ENCODE data around the gene MERTK. TPM values are rescaled to one million over a fixed set of nuclear protein-coding genes. Genes with fewer than 3 reads are reported as not detected.
A peak's percentile ranks its signal among the peaks of the same experiment; 100 is the strongest.

Gene MERTK
- total and polyA plus RNA-seq, 9 donors: 8.3 to 21.9 (median 13.7) TPM

DNA sequence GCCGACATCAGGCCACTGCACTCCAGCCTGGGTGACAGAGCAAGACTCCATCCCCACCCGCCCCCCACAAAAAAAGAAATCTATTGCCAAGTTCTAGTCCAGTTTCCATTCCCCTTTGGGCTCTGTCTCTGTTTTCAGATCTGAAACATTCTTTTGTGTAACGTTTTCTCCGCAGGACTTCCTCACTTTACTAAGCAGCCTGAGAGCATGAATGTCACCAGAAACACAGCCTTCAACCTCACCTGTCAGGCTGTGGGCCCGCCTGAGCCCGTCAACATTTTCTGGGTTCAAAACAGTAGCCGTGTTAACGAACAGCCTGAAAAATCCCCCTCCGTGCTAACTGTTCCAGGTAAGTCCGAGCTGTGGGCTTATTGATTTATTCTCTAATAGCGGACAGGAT lies 48.8 kb downstream of the MERTK start:
- DNase-seq: no peak

DNA sequence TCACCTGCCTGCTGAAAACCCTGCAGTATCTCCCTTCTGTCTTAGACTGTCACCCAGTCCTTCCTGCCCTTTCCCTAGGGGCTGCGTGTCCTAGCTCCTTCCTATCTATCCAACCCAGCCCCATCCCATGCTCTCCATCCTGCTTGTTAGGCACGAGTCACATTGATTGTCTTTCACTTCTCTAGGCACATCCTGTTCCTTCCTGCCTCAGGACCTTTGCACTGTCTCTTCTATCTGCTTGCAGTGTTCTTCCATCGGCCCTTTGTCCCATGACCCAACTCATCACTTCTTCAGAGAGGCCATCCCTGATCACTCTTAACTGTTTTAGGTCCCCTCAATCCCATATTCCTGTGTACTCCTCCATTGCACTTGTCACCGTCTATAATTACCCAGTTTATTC lies 50.4 kb downstream of the MERTK start:
- 95 to 97% (median 96%) methylated on average over 4 of the region's 4 CpGs for WGBS, 3 donors
- peaks cover 10% of the 10 kb centered on the region for H3K4me1 ChIP-seq (ENCODE audit: insufficient read depth)
- no peak overlapping the region for H3K27ac ChIP-seq
- intact Hi-C loops (cut with DNase I): no loop called here
- H3K4me3 ChIP-seq: no peak overlapping the region
- no peaks in the 10 kb centered on the region for H3K9me3 ChIP-seq
- DNase-seq: no peak
- H3K27me3 ChIP-seq: no peaks in the 10 kb centered on the region
- no peak for TF ChIP-seq EP300 (IDR thresholded peaks at IDR 0.05)
- TF ChIP-seq, protein P1, sequence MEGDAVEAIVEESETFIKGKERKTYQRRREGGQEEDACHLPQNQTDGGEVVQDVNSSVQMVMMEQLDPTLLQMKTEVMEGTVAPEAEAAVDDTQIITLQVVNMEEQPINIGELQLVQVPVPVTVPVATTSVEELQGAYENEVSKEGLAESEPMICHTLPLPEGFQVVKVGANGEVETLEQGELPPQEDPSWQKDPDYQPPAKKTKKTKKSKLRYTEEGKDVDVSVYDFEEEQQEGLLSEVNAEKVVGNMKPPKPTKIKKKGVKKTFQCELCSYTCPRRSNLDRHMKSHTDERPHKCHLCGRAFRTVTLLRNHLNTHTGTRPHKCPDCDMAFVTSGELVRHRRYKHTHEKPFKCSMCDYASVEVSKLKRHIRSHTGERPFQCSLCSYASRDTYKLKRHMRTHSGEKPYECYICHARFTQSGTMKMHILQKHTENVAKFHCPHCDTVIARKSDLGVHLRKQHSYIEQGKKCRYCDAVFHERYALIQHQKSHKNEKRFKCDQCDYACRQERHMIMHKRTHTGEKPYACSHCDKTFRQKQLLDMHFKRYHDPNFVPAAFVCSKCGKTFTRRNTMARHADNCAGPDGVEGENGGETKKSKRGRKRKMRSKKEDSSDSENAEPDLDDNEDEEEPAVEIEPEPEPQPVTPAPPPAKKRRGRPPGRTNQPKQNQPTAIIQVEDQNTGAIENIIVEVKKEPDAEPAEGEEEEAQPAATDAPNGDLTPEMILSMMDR (IDR thresholded peaks at IDR 0.05): no peak
- TF ChIP-seq POLR2A (IDR thresholded peaks at IDR 0.05): no peak
- no peaks in the 10 kb centered on the region for H3K36me3 ChIP-seq

More for the DNA sequence above, 48.8 kb downstream of the MERTK start:
- no peak overlapping the region for H3K4me3 ChIP-seq
- H3K36me3 ChIP-seq: no peaks in the 10 kb centered on the region
- TF ChIP-seq, protein P1 (IDR thresholded peaks at IDR 0.05): no peak
- TF ChIP-seq EP300 (IDR thresholded peaks at IDR 0.05): no peak
- no peak for TF ChIP-seq POLR2A (IDR thresholded peaks at IDR 0.05)
- WGBS, 3 donors: 83 to 93% (median 91%) methylated on average over 11 of the region's 11 CpGs
- intact Hi-C loops (cut with DNase I): no loop called here
- no peaks in the 10 kb centered on the region for H3K27me3 ChIP-seq
- no peaks in the 10 kb centered on the region for H3K9me3 ChIP-seq
- peak overlapping the region; percentile 73 to 79 for H3K27ac ChIP-seq
- H3K4me1 ChIP-seq (ENCODE audit: insufficient read depth): peaks cover 10% of the 10 kb centered on the region

DNA sequence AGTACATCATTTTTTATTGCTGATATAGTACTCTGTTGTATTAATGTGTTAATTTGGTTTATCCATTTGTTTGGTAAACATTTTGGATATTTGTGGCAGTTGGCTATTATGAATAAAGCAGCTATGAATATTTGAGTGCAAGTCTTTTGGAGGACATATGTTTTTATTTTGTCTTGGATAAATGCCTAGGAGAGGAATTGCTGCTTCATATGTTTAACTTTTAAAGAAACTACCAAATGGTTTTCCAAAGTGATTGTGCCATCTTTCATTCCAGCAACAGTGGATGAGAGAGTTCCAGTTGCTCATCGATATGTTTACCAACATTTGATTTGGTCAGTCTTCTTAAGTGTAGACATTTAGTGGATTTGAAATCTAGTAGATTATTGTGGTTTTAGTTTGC lies 51.8 kb downstream of the MERTK start:
- Histone ChIP-seq H3K9me3 (no peaks in the 10 kb centered on the region), H3K27ac (no peak overlapping the region), H3K4me3 (no peak overlapping the region), H3K4me1 (ENCODE audit: insufficient read depth) (peaks cover 10% of the 10 kb centered on the region), H3K27me3 (no peaks in the 10 kb centered on the region), H3K36me3 (no peaks in the 10 kb centered on the region)
- 31 to 60% (median 34%) methylated on average over 1 of the region's 1 CpG for whole genome bisulfite sequencing, 3 donors
- TF ChIP-seq, protein P1 (IDR thresholded peaks at IDR 0.05): no peak
- TF ChIP-seq POLR2A (IDR thresholded peaks at IDR 0.05) (no peak), EP300 (IDR thresholded peaks at IDR 0.05) (no peak)
- DNase-seq: no peak
- intact Hi-C loops (cut with DNase I): loop anchor here in 1 of 4 donors (10.0 kb wide), 1 partner anchor 45 kb away; no protein-coding TSS in a partner anchor

DNA sequence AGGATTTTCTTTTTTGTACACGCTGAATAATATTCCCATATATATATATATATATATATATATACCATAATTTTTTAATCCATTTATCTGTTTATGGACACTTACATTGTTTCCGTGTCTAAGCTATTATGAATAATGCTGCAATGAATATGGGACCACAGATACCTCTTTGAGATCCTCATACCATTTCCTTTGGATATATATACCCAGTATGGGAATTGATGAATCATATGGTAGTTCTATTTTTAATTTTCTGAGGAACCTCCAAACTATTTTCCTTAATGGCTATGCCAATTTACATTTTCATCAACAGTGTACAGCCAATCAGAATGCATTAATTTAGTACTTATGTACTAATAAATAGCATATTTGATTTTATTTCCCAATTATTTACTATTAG lies 53.1 kb downstream of the MERTK start:
- H3K4me3 ChIP-seq: no peak overlapping the region
- no peak for DNase-seq
- H3K4me1 ChIP-seq (ENCODE audit: insufficient read depth): peaks cover 4% of the 10 kb centered on the region
- intact Hi-C loops (cut with DNase I): loop anchor here in 1 of 4 donors (10.0 kb wide), 1 partner anchor 47 kb away; no protein-coding TSS in a partner anchor
- TF ChIP-seq EP300 (IDR thresholded peaks at IDR 0.05): no peak
- no peak for TF ChIP-seq POLR2A (IDR thresholded peaks at IDR 0.05)
- TF ChIP-seq, protein P1 (IDR thresholded peaks at IDR 0.05): no peak
- no peaks in the 10 kb centered on the region for H3K9me3 ChIP-seq
- 94 to 96% (median 96%) methylated on average over 2 of the region's 2 CpGs for WGBS, 3 donors
- H3K27me3 ChIP-seq: no peaks in the 10 kb centered on the region
- no peaks in the 10 kb centered on the region for H3K36me3 ChIP-seq
- no peak overlapping the region for H3K27ac ChIP-seq

All from ovary (tissue), 9 donors.